ENCODE data around the gene SMIM45.
A peak's percentile ranks its signal among the peaks of the same experiment; 100 is the strongest.

Gene SMIM45

DNA sequence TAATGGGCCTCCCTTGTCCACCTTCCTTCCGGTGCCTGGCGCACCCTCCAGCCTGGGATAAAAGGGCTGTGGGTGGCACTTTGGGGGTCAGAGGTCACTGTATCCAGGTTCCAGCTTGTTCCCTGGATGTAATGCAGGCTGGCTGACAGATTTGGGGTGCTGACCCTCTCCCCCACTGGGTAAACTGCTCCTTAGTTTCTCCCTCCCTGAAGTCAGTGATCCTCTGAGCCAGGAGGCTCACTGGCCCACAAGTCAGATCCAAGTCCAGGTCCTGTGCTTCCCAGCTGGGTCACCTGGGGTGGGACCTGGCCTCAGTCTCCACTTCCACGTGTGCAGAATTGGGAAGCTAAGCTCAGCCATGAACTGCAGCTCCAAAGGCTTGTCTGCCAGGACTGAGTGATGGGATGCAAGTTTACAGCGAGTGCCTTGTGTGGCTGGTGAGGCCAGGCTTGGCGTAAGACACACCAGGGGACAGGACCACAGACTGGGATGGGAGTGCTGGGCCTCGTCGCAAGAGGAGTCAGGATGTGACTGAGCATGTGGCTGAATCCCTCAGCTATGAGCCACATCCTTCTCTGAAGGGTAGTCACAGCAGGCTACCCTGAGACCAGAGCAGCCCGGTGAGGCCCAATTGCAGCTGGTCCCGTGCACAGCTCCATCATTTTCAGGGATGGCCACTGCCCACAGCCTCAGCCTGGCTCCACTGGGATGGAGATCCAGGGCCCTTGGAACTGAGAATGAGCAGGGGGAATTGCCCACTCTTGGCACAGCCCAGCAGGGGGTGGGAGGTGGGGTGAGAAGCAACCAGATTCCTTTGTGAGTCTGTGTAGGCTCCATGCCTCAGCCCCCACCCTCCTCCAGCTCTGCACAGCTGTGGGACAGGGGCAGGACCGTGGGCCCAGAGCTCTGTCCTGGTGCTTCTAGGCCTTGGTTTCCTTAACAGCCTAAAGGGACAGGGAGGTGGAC lies 44.2 kb upstream of the SMIM45 start (continued):
- TF ChIP-seq ZXDB (tag by site-specific recombination; IDR thresholded peaks at IDR 0.05) (no peak), SP2 (tag by site-specific recombination; IDR thresholded peaks at IDR 0.05) (peak; percentile 25; the same call in 1 of the 2 replicates), ZFHX2 (tag by site-specific recombination; conservative IDR thresholded peaks at IDR 0.05) (peak; percentile 73)

DNA sequence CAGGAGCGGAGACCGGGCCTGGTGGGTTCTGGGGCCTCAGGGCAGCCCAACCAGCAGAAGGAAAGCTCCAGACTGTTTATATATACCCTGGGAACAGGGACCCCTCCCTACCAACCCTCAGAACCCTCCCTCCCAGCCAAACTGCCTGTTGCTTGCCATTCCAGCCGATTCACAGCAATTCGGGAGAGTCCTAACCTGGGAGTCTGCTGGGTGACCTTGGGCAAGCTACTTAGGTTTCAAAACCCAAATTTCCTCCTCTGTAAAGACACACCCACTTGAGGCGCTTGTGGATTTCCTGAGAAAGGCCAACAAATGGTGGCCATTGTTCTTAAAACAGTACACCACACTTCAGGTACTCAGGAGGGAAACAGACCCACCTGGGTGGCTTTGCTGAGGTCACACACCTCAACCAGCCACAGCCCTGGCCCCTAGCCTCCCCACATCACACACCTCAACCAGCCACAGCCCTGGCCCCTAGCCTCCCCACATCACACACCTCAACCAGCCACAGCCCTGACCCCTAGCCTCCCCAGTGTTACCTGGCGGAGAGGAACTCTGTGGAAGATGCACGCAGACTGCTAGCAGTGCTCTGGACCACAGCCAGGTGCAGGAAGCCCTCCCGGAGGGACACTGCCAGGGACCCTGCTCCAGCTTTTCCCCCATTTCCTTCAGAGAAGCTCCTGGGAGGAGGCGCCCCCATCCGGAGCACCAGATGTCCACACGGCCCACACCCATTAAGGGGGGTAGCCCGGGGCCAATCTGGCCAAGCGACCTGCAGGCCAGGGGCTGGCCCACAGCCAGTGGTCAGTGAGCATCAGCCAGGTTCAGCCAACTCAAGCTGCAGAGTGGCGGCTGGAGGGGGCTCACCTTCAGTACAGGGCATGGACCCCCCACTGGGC lies 43.3 kb upstream of the SMIM45 start:
- no peaks in the 10 kb centered on the region for H3K4me1 ChIP-seq (ENCODE audit: control insufficient read depth, insufficient read depth, low read length)
- peaks cover 3 to 41% of the 10 kb centered on the region in 2 experiments; a peak in 2 of 3 replicates for H3K36me3 ChIP-seq (ENCODE audit: control insufficient read depth in 2 of 2, insufficient read depth in 1 of 2, low read length in 2 of 2)
- ChIA-PET CTCF (interaction anchor here (1.9 kb wide), 1 partner anchor 162 kb away, joined by 5 read pairs; no protein-coding TSS in a partner anchor), POLR2A (interaction anchor here (0.5 to 3.3 kb wide), 5 partner anchors 9 to 76 kb away, joined by 3 to 10 read pairs (median 4); partner anchors contain the start of genes CENPM and SREBF2)
- H3K27ac ChIP-seq (ENCODE audit: extremely low read depth, low read depth, low read length): peak overlapping the region; percentile 37; the same call in 1 of the 2 replicates
- H3K4me3 ChIP-seq (ENCODE audit: low read depth, low read length): no peak overlapping the region
- TF ChIP-seq SCRT1 (tag by site-specific recombination; IDR thresholded peaks at IDR 0.05; ENCODE audit: borderline replicate concordance): 0 out of 2 replicates have a peak, but pooled peaks have one; percentile 37
- TF ChIP-seq ZIC2 (tag by site-specific recombination; IDR thresholded peaks at IDR 0.05): 0 out of 2 replicates have a peak, but pooled peaks have one; percentile 15
- TF ChIP-seq GLIS2 (tag by site-specific recombination; IDR thresholded peaks at IDR 0.05): peak; percentile 40; the same call in 1 of the 2 replicates
- TF ChIP-seq ZNF341 (tag by site-specific recombination; IDR thresholded peaks at IDR 0.05; ENCODE audit: low read depth): 0 out of 2 replicates have a peak, but pooled peaks have one; percentile 5
- TF ChIP-seq BCL11A (tag by site-specific recombination; IDR thresholded peaks at IDR 0.05; ENCODE audit: low read depth): peak; percentile 14; the same call in 1 of the 2 replicates
- TF ChIP-seq SCRT2 (tag by site-specific recombination; IDR thresholded peaks at IDR 0.05): peak; percentile 84
- TF ChIP-seq ZEB2 (tag by site-specific recombination; IDR thresholded peaks at IDR 0.05): no peak
- TF ChIP-seq BCL11B (tag by site-specific recombination; IDR thresholded peaks at IDR 0.05; ENCODE audit: low read depth): 0 out of 2 replicates have a peak, but pooled peaks have one; percentile 77
- TF ChIP-seq ZBTB7A (tag by site-specific recombination; IDR thresholded peaks at IDR 0.05; ENCODE audit: low read depth): no peak
- TF ChIP-seq KLF9 (tag by site-specific recombination; IDR thresholded peaks at IDR 0.05; ENCODE audit: low read depth): peak; percentile 19; the same call in 1 of the 2 replicates
- no peaks in the 10 kb centered on the region for H3K9me3 ChIP-seq (ENCODE audit: control insufficient read depth, insufficient read depth, low read depth, low read length)

DNA sequence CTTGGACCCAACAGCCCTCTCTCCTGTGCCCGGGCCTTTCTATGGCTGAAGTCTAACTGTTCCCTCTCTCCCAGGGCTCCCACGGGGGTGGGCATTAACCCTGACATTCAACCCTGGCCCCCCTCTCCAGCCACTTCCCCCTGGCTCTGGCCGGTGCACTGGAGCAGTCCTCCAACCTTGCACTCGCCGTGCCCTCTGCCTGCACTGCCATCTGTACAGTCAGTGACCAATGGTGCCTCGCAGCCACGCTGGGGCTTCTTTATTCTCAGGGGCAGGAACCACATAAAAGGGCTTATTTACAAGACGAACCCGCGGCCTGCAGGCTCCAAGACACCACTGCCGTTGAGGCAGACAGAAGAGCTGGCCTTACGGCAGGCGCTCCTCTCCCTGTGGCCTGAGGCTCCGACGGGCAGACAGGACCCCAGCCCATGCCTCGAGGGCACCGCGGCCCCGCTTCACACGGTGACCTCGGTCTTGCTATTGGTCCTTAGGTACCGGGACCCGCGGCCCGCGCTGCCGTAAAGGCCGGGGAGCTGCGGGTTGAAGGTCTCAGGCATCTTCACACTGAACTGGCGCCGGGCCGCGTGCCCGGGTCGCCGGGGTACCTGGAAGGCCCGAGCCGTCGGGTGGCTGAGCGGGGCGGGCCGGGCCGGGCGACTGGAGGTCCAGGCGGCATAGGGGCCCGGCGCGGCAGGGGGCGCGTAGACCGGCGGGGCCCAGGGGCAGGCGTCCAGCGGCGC lies 42.5 kb upstream of the SMIM45 start:
- H3K4me1 ChIP-seq (ENCODE audit: control insufficient read depth, insufficient read depth, low read length): no peaks in the 10 kb centered on the region; the same call in 1 of the 2 replicates
- no peak overlapping the region for H3K4me3 ChIP-seq (ENCODE audit: low read depth, low read length)
- H3K36me3 ChIP-seq (ENCODE audit: control insufficient read depth in 2 of 2, insufficient read depth in 1 of 2, low read length in 2 of 2): peaks cover 0 to 33% of the 10 kb centered on the region in 2 experiments; a peak in 1 of 3 replicates
- CTCF ChIA-PET: interaction anchor here (1.9 kb wide), 1 partner anchor 163 kb away, joined by 5 read pairs; no protein-coding TSS in a partner anchor
- H3K9me3 ChIP-seq (ENCODE audit: control insufficient read depth, insufficient read depth, low read depth, low read length): no peaks in the 10 kb centered on the region
- H3K27ac ChIP-seq (ENCODE audit: extremely low read depth, low read depth, low read length): no peak overlapping the region; the same call in 1 of the 2 replicates
- POLR2A ChIA-PET: interaction anchor here (1.8 kb wide), 1 partner anchor 10 kb away, joined by 5 read pairs; no protein-coding TSS in a partner anchor
- TF ChIP-seq GLIS2 (tag by site-specific recombination; IDR thresholded peaks at IDR 0.05): 0 out of 2 replicates have a peak, but pooled peaks have one; percentile 3
- TF ChIP-seq ZNF2 (tag by site-specific recombination; IDR thresholded peaks at IDR 0.05): no peak
